Upper lobe of left lung (tissue), 4 donors: ENCODE results near the gene POLE.

Experiments used
- CTCF ChIP-seq, 6 experiments: fragments of 450-650 bp in 4 of 6; fragments of 200-600 bp in 2 of 6; sonication (generic) in 2 of 6; IDR thresholded peaks; one replicate each; pipeline ENCODE4 v1.5.1; 2016 to 2019; ENCODE audit warnings: antibody characterized with exemption in 6 of 6
- EP300 ChIP-seq, 4 donors: sonication (generic); formaldehyde crosslinking; IDR thresholded peaks; one replicate each; pipeline ENCODE4 v1.5.1; 2017; ENCODE audit warnings: antibody characterized with exemption in 4 of 4, control low read depth in 2 of 4
- POLR2A ChIP-seq, 4 donors: fragments of 450-650 bp; IDR thresholded peaks; one replicate each; pipeline ENCODE4 v1.5.1; 2016 to 2017; ENCODE audit warnings: antibody characterized with exemption in 4 of 4, mild to moderate bottlenecking in 2 of 4
- POLR2AphosphoS5 ChIP-seq, 2 donors: sonication (generic); formaldehyde crosslinking; IDR thresholded peaks; one replicate each; pipeline ENCODE4 v1.5.1; 2017; ENCODE audit warnings: antibody characterized with exemption in 2 of 2

DNA sequence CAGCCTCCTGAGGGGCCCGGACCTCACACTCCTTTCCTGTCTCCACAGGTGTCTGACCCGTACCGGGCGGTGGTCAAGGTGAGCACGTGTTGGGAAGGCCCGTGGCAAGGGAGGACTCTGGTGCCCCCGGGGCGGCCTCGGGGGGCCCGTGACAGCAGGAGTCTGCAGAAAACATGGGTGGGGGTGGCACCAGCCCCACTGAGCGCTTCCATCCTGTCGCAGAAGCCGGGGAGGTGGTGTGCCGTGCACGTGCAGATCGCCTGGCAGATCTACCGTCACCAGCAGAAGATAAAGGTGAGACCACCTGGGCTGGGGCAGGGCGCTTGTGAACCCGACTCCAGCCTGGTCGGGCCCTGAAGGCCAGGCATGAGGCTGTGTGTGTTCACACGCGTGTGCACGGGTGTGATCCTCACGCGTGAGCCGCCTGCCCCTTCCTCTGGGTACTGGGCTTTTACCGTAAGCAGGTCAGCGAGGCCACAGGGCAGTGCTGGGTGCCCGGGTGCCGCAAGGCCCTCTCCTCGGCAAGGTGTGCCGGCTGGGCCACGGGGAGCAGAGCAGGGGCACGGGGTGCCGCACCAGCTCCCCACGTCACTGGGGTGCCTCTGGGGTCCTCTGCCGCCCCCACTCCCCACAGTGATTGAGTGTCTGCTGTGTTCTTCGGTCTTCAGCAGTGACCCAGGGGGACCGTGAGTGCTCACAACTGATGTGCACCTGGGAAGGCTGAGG lies 112.7 kb downstream of the POLE start:
- TF ChIP-seq CTCF (IDR thresholded peaks at IDR 0.05) = no peak
- no peak for TF ChIP-seq POLR2AphosphoS5 (IDR thresholded peaks at IDR 0.05)
- TF ChIP-seq POLR2A (IDR thresholded peaks at IDR 0.05) = no peak
- TF ChIP-seq EP300 (IDR thresholded peaks at IDR 0.05) = no peak
